ENCODE measurements around the gene TNS3.

DNA sequence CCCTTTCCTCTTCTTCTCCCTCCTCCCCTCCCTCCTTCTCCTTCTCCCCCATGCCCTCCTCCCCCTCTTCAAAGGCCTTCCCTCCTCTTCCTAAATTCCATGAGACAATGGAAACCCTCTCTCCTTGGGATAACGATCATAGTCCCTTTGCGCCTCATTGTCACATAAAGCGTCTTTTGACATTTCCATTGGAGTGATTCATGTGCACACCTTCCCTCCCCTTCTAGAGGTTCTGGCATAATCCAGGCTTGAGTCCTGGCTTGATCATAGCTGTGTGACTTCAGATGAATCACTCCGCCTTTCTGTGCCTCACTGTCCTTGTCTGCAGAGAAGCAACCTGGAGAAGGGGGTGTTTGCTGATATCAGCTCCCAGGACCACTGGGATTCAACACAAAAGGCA lies 204.2 kb downstream of the TNS3 start:
- TF ChIP-seq CCAR2 (optimal IDR thresholded peaks at IDR 0.05; ENCODE audit: low read depth, low read length) (no peak), KAT7 (CRISPR knock-in tag; IDR thresholded peaks at IDR 0.05; ENCODE audit: borderline replicate concordance) (no peak), ZNF629 (CRISPR knock-in tag; conservative IDR thresholded peaks at IDR 0.05) (no peak), ZBTB3 (CRISPR knock-in tag; IDR thresholded peaks at IDR 0.05; ENCODE audit: borderline replicate concordance, low read depth) (no peak), MTA3 (CRISPR knock-in tag; IDR thresholded peaks at IDR 0.05) (no peak), TAF1 (CRISPR knock-in tag; IDR thresholded peaks at IDR 0.05) (no peak), ZNF101 (CRISPR knock-in tag; IDR thresholded peaks at IDR 0.05; ENCODE audit: borderline replicate concordance, low read depth) (no peak), POLR2A (IDR thresholded peaks at IDR 0.05; ENCODE audit: insufficient read depth in 1 of 2, low read depth in 2 of 2, low read length in 2 of 2) (no peak)
- TF ChIP-seq, protein P1, sequence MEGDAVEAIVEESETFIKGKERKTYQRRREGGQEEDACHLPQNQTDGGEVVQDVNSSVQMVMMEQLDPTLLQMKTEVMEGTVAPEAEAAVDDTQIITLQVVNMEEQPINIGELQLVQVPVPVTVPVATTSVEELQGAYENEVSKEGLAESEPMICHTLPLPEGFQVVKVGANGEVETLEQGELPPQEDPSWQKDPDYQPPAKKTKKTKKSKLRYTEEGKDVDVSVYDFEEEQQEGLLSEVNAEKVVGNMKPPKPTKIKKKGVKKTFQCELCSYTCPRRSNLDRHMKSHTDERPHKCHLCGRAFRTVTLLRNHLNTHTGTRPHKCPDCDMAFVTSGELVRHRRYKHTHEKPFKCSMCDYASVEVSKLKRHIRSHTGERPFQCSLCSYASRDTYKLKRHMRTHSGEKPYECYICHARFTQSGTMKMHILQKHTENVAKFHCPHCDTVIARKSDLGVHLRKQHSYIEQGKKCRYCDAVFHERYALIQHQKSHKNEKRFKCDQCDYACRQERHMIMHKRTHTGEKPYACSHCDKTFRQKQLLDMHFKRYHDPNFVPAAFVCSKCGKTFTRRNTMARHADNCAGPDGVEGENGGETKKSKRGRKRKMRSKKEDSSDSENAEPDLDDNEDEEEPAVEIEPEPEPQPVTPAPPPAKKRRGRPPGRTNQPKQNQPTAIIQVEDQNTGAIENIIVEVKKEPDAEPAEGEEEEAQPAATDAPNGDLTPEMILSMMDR (CRISPR knock-in tag; IDR thresholded peaks at IDR 0.05): no peak

Measured in HepG2 (cell line).